Measurements from ENCODE around the gene GRM8. TPM values are rescaled to one million over a fixed set of nuclear protein-coding genes. Genes with fewer than 3 reads are reported as not detected.

GRM8 gene
- total and polyA plus RNA-seq, 10 of the 15 experiments (the other 5 are each of a cell fraction or from before 2014, with no cell fraction given), result 0.33 to 7.1 (median 0.45) TPM; not detected in 2

- H3K4me1 ChIP-seq (ENCODE audit: control insufficient read depth, insufficient read depth, low read length), result no peaks in the 10 kb centered on the region
- no peaks in the 10 kb centered on the region for H3K79me2 ChIP-seq (ENCODE audit: control insufficient read depth, insufficient read depth, low read length)
- ATAC-seq, result no peak
- H3K36me3 ChIP-seq (ENCODE audit: control insufficient read depth in 2 of 2, insufficient read depth in 2 of 2, low read length in 1 of 2), result no peaks in the 10 kb centered on the region
- intact Hi-C loops (cut with micrococcal nuclease; ENCODE audit: unreplicated experiment), result no loop called here
- H3K9me3 ChIP-seq (replicated peaks; ENCODE audit: control insufficient read depth, insufficient read depth, low read length), result no peaks in the 10 kb centered on the region
- RAD21 ChIA-PET (ENCODE audit: unreplicated experiment), result no interaction called here
- no peak overlapping the region for H3K27ac ChIP-seq (ENCODE audit: control insufficient read depth, insufficient read depth)
- no peak overlapping the region for H3K4me2 ChIP-seq (ENCODE audit: control insufficient read depth, insufficient read depth)
- CTCF ChIA-PET, result no interaction called here
- no peak overlapping the region for H3K4me3 ChIP-seq
- H4K20me1 ChIP-seq (ENCODE audit: control insufficient read depth, insufficient read depth), result no peaks in the 10 kb centered on the region
- POLR2A ChIA-PET, result no interaction called here
- no TSS peak for BruUV-seq (replicated peaks)
- no peak overlapping the region for H2AFZ ChIP-seq (ENCODE audit: control insufficient read depth, low read depth, low read length)
- in situ Hi-C loops (cut with MboI), result no loop called here
- H3K9ac ChIP-seq (ENCODE audit: control insufficient read depth, insufficient read depth, low read length), result no peak overlapping the region
- TF ChIP-seq KDM1A (IDR thresholded peaks at IDR 0.05; ENCODE audit: borderline replicate concordance) (no peak), ZSCAN29 (IDR thresholded peaks at IDR 0.05) (no peak), ZNF24 (IDR thresholded peaks at IDR 0.05) (no peak), IKZF1 (conservative IDR thresholded peaks at IDR 0.05) (no peak), EGR1 (IDR thresholded peaks at IDR 0.05; ENCODE audit: borderline replicate concordance in 1 of 2, low read depth in 2 of 2, low read length in 2 of 2) (no peak), TAF1 (IDR thresholded peaks at IDR 0.05; ENCODE audit: borderline replicate concordance, low read depth, low read length) (no peak)
- FAIRE-seq, result no peak
- SMC1A ChIA-PET (ENCODE audit: uncharacterized antibody, unreplicated experiment), result no interaction called here
- H3K27me3 ChIP-seq (replicated peaks in 1 of 2; ENCODE audit: control insufficient read depth in 2 of 2, insufficient read depth in 2 of 2, low read length in 1 of 2), result no peaks in the 10 kb centered on the region
- 72% methylated on average over 4 of the region's 4 CpGs for WGBS (ENCODE audit: insufficient coverage, insufficient replicate concordance, low lambda C conversion rate, missing lambda C conversion rate)
- no peak for DNase-seq (ENCODE audit: low read depth, low spot score)
Measured at GRCh38 chr7:126988022-126988421, 264.7 kb downstream of the GRM8 start.

GRCh38 chr7:126979722-126980121 is 273.0 kb downstream of the GRM8 start:
- no peak for DNase-seq (ENCODE audit: low read depth, low spot score)
- FAIRE-seq, result no peak
- TF ChIP-seq RAD51 (IDR thresholded peaks at IDR 0.05) (no peak), PRDM15 (CRISPR knock-in tag; IDR thresholded peaks at IDR 0.05) (no peak), BHLHE40 (IDR thresholded peaks at IDR 0.05; ENCODE audit: borderline replicate concordance in 1 of 2, low read depth in 2 of 2, low read length in 1 of 2) (no peak), SIX5 (IDR thresholded peaks at IDR 0.05; ENCODE audit: low read depth, low read length, severe bottlenecking) (no peak), ELK1 (IDR thresholded peaks at IDR 0.05; ENCODE audit: low read depth, low read length) (no peak), ZNF384 (IDR thresholded peaks at IDR 0.05; ENCODE audit: borderline replicate concordance, low read depth, low read length) (no peak), NR2C1 (IDR thresholded peaks at IDR 0.05) (no peak), TAF1 (IDR thresholded peaks at IDR 0.05; ENCODE audit: borderline replicate concordance, low read depth, low read length) (no peak), ZSCAN29 (IDR thresholded peaks at IDR 0.05) (no peak)
- no peaks in the 10 kb centered on the region for H4K20me1 ChIP-seq (ENCODE audit: control insufficient read depth, insufficient read depth)
- H3K36me3 ChIP-seq (ENCODE audit: control insufficient read depth in 2 of 2, insufficient read depth in 2 of 2, low read length in 1 of 2), result no peaks in the 10 kb centered on the region
- ChIA-PET POLR2A (no interaction called here), RAD21 (ENCODE audit: unreplicated experiment) (no interaction called here), SMC1A (ENCODE audit: uncharacterized antibody, unreplicated experiment) (interaction anchor here (0.6 to 1.1 kb wide), 2 partner anchors 11 to 573 kb away, joined by 3 read pairs; no protein-coding TSS in a partner anchor), CTCF (no interaction called here)
- H3K4me1 ChIP-seq (ENCODE audit: control insufficient read depth, insufficient read depth, low read length), result no peaks in the 10 kb centered on the region
- ATAC-seq, result no peak
- no peak overlapping the region for H3K4me3 ChIP-seq
- no peaks in the 10 kb centered on the region for H3K9me3 ChIP-seq (replicated peaks; ENCODE audit: control insufficient read depth, insufficient read depth, low read length)
- no peak overlapping the region for H2AFZ ChIP-seq (ENCODE audit: control insufficient read depth, low read depth, low read length)
- WGBS (ENCODE audit: insufficient coverage, insufficient replicate concordance, low lambda C conversion rate, missing lambda C conversion rate), result 50% methylated on average over 2 of the region's 2 CpGs
- no peak overlapping the region for H3K9ac ChIP-seq (ENCODE audit: control insufficient read depth, insufficient read depth, low read length)
- no peaks in the 10 kb centered on the region for H3K79me2 ChIP-seq (ENCODE audit: control insufficient read depth, insufficient read depth, low read length)
- intact Hi-C loops (cut with micrococcal nuclease; ENCODE audit: unreplicated experiment), result no loop called here
- H3K4me2 ChIP-seq (ENCODE audit: control insufficient read depth, insufficient read depth), result no peak overlapping the region
- no peak overlapping the region for H3K27ac ChIP-seq (ENCODE audit: control insufficient read depth, insufficient read depth)
- in situ Hi-C loops (cut with MboI), result no loop called here
- BruUV-seq (replicated peaks), result no TSS peak
- H3K27me3 ChIP-seq (replicated peaks in 1 of 2; ENCODE audit: control insufficient read depth in 2 of 2, insufficient read depth in 2 of 2, low read length in 1 of 2), result no peaks in the 10 kb centered on the region; a peak in 1 of 4 replicates

Data from GM12878 (cell line).